A673 (cell line): ENCODE measurements around the gene SOX2. TPM values are rescaled to one million over a fixed set of nuclear protein-coding genes. Genes with fewer than 3 reads are reported as not detected.

ENCODE experiments used
- BruUV-seq: library from RNA; stranded (reverse); fragments of 400-500 nt; replicated peaks from 2 replicates; lab custom pipeline; 2021; lab: Mats Ljungman, UMichigan
- CTCF ChIA-PET: fragments of 300-600 bp; sonication (Branson Sonifier 250); formaldehyde crosslinking; loops from one replicate; lab custom pipeline; 2022; ENCODE audit warnings: antibody characterized with exemption; lab: Charles Lee
- POLR2A ChIA-PET: fragments of 300-600 bp; sonication (Branson Sonifier 250); formaldehyde crosslinking; loops from one replicate; lab custom pipeline; 2022; ENCODE audit warnings: antibody characterized with exemption; ENCODE audit not compliant: low non-redundant PET; lab: Charles Lee
- DNase-seq: peaks from one replicate; pipeline ENCODE4 v3.0.0-alpha.2; 2015; ENCODE audit warnings: low spot score
- H3K27ac ChIP-seq: fragments of 200-600 bp; sonication (generic); 2 replicates; pipeline ENCODE4 v1.5.1; 2016; ENCODE audit warnings: mixed run types, low read depth, mild to moderate bottlenecking, mixed read lengths, antibody characterized with exemption, low read length; ENCODE audit not compliant: poor library complexity, severe bottlenecking
- H3K27me3 ChIP-seq: fragments of 200-600 bp; sonication (generic); replicated peaks from 2 replicates; pipeline ENCODE4 v1.6.1; 2017; ENCODE audit warnings: mixed run types, low read depth, mild to moderate bottlenecking, mixed read lengths, antibody characterized with exemption, low read length; ENCODE audit not compliant: insufficient read depth, poor library complexity
- H3K36me3 ChIP-seq: fragments of 200-600 bp; sonication (generic); 2 replicates; pipeline ENCODE4 v1.6.1; 2016; ENCODE audit warnings: mixed run types, mild to moderate bottlenecking, mixed read lengths, antibody characterized with exemption, low read length; ENCODE audit not compliant: insufficient read depth, poor library complexity, severe bottlenecking
- H3K4me1 ChIP-seq: fragments of 200-600 bp; sonication (generic); 2 replicates; pipeline ENCODE4 v1.6.1; 2017; ENCODE audit warnings: mixed run types, mild to moderate bottlenecking, mixed read lengths, antibody characterized with exemption, low read length; ENCODE audit not compliant: insufficient read depth, poor library complexity, severe bottlenecking
- H3K4me3 ChIP-seq: fragments of 200-600 bp; sonication (generic); 2 replicates; pipeline ENCODE4 v1.5.1; 2016; ENCODE audit warnings: low read depth, mixed run types, mild to moderate bottlenecking, mixed read lengths, low read length; ENCODE audit not compliant: poor library complexity, severe bottlenecking
- H3K9me3 ChIP-seq: fragments of 200-600 bp; sonication (generic); 2 replicates; pipeline ENCODE4 v1.6.1; 2016; ENCODE audit warnings: mixed run types, low read depth, mild to moderate bottlenecking, mixed read lengths, antibody characterized with exemption, low read length; ENCODE audit not compliant: poor library complexity, severe bottlenecking
- CTCF ChIP-seq: fragments of 300-800, 200-600 bp; sonication (generic); conservative IDR thresholded peaks from 2 replicates; pipeline ENCODE4 v1.5.1; 2017; ENCODE audit warnings: low read depth, mild to moderate bottlenecking, antibody characterized with exemption, low read length, moderate library complexity, mixed read lengths
- EZH2 ChIP-seq: fragments of 200-600 bp; sonication (generic); IDR thresholded peaks from 2 replicates; pipeline ENCODE4 v1.6.1; 2017; ENCODE audit warnings: borderline replicate concordance, low read depth, mild to moderate bottlenecking, mixed read lengths, antibody characterized with exemption, low read length; ENCODE audit not compliant: poor library complexity, severe bottlenecking
- intact Hi-C: fragments of 100-400 bp; cut with micrococcal nuclease; formaldehyde crosslinking; loops from one replicate; pipeline ENCODE4 v1.10.0; 2022; ENCODE audit not compliant: unreplicated experiment
- total RNA-seq: library from RNA; stranded (reverse); gene quantifications from 2 replicates; pipeline ENCODE4 v1.2.3, GENCODE V29; 2021

SOX2 gene
- total RNA-seq, 1 experiment from 2014 or later: 62.0 TPM

GRCh38 chr3:181728470-181729340 lies 17.0 kb downstream of the SOX2 start:
- Histone ChIP-seq H3K4me1 (peaks cover 34% of the 10 kb centered on the region), H3K27ac (peak overlapping the region; percentile 64), H3K27me3 (no peaks in the 10 kb centered on the region), H3K4me3 (no peak overlapping the region), H3K9me3 (no peaks in the 10 kb centered on the region), H3K36me3 (no peaks in the 10 kb centered on the region)
- no peak for TF ChIP-seq EZH2
- no peak for TF ChIP-seq CTCF
- ChIA-PET CTCF (no interaction called here), POLR2A (interaction anchor here (0.5 kb wide), 1 partner anchor 1268 kb away, joined by 3 read pairs; no protein-coding TSS in a partner anchor)
- DNase-seq: no peak
- BruUV-seq: no TSS peak
- intact Hi-C loops: no loop called here

GRCh38 chr3:181729341-181729869 lies 17.7 kb downstream of the SOX2 start:
- POLR2A ChIA-PET: interaction anchor here (0.5 kb wide), 1 partner anchor 1267 kb away, joined by 3 read pairs; no protein-coding TSS in a partner anchor
- H3K36me3 ChIP-seq: no peaks in the 10 kb centered on the region
- no peak overlapping the region for H3K4me3 ChIP-seq
- no peak for DNase-seq
- no peaks in the 10 kb centered on the region for H3K9me3 ChIP-seq
- BruUV-seq: no TSS peak
- TF ChIP-seq EZH2: no peak
- TF ChIP-seq CTCF: no peak
- CTCF ChIA-PET: no interaction called here
- H3K27me3 ChIP-seq: no peaks in the 10 kb centered on the region
- H3K27ac ChIP-seq: peak overlapping the region; percentile 64
- peaks cover 34% of the 10 kb centered on the region for H3K4me1 ChIP-seq
- intact Hi-C loops: no loop called here

- intact Hi-C loops: no loop called here
- H3K9me3 ChIP-seq: no peaks in the 10 kb centered on the region
- ChIA-PET POLR2A (no interaction called here), CTCF (no interaction called here)
- TF ChIP-seq CTCF: no peak
- TF ChIP-seq EZH2: no peak
- DNase-seq: peak; percentile 44
- BruUV-seq: no TSS peak
- no peak overlapping the region for H3K4me3 ChIP-seq
- no peaks in the 10 kb centered on the region for H3K27me3 ChIP-seq
- H3K27ac ChIP-seq: peak overlapping the region; percentile 64
- peaks cover 37% of the 10 kb centered on the region for H3K4me1 ChIP-seq
- H3K36me3 ChIP-seq: no peaks in the 10 kb centered on the region
Observed at GRCh38 chr3:181730316-181730715, 18.6 kb downstream of the SOX2 start.
